NCI-H2171 (cell line): ENCODE results near the gene PSD4.

Experiments used
- DNase-seq: peaks from one replicate; lab custom pipeline; 2025; lab: John Stamatoyannopoulos, UW

Gene PSD4

GRCh38 chr2:113167962-113168340 is 5.8 kb upstream of the PSD4 start:
- DNase-seq, result no peak

- no peak for DNase-seq
These were observed 4.7 kb upstream of the PSD4 start for GRCh38 chr2:113169002-113169530.

GRCh38 chr2:113169586-113169985 is 4.2 kb upstream of the PSD4 start:
- no peak for DNase-seq

- DNase-seq, result no peak
These were observed 2.3 kb upstream of the PSD4 start for GRCh38 chr2:113171334-113172075.

GRCh38 chr2:113172721-113173541 is 840 bp upstream of the PSD4 start:
- DNase-seq, result no peak

GRCh38 chr2:113174376-113174750 is 592 bp downstream of the PSD4 start:
- DNase-seq, result no peak

GRCh38 chr2:113175042-113175628 is 1.4 kb downstream of the PSD4 start:
- DNase-seq, result no peak

GRCh38 chr2:113175736-113176695 is 2.2 kb downstream of the PSD4 start:
- no peak for DNase-seq

GRCh38 chr2:113176696-113177355 is 3.1 kb downstream of the PSD4 start:
- no peak for DNase-seq

- no peak for DNase-seq
These were observed 4.4 kb downstream of the PSD4 start for GRCh38 chr2:113178069-113178746.

GRCh38 chr2:113178891-113179290 is 5.1 kb downstream of the PSD4 start:
- no peak for DNase-seq

GRCh38 chr2:113179446-113180045 is 5.8 kb downstream of the PSD4 start:
- no peak for DNase-seq

- no peak for DNase-seq
These were observed 6.6 kb downstream of the PSD4 start for GRCh38 chr2:113180131-113180946.

GRCh38 chr2:113181258-113182051 is 7.7 kb downstream of the PSD4 start:
- DNase-seq, result no peak

- DNase-seq, result no peak
These were observed 8.9 kb downstream of the PSD4 start for GRCh38 chr2:113182471-113183260.

GRCh38 chr2:113183264-113183663 is 9.5 kb downstream of the PSD4 start:
- no peak for DNase-seq

GRCh38 chr2:113183703-113184102 is 9.9 kb downstream of the PSD4 start:
- DNase-seq, result no peak
